Endothelial cell of umbilical vein (primary cell): ENCODE results near the gene RNF113B. TPM values are rescaled to one million over a fixed set of nuclear protein-coding genes. Genes with fewer than 3 reads are reported as not detected.

Source experiments
- BruUV-seq: library from RNA; stranded (reverse); fragments of 400-500 nt; replicated peaks from 2 replicates; lab custom pipeline; 2021; lab: Mats Ljungman, UMichigan
- CTCF ChIA-PET: fragments of 300-600, 350-600 bp; sonication (Branson Sonifier 250); formaldehyde crosslinking; loops from one replicate; lab custom pipeline; 2021; ENCODE audit warnings: antibody characterized with exemption, inconsistent platforms; lab: Charles Lee
- POLR2A ChIA-PET: fragments of 300-600, 350-600 bp; sonication (Branson Sonifier 250); formaldehyde crosslinking; loops from one replicate; lab custom pipeline; 2021; ENCODE audit warnings: antibody characterized with exemption, inconsistent platforms; lab: Charles Lee
- DNase-seq: peaks from one replicate; pipeline ENCODE4 v3.0.0-alpha.2; 2011; ENCODE audit warnings: low read depth, low spot score
- FAIRE-seq: peaks from 2 replicates; lab custom pipeline; 2011; peaks lifted over from hg19 to GRCh38; lab: Jason Lieb, UNC
- H2AFZ ChIP-seq: 2 replicates; pipeline ENCODE4 v1.6.0; 2012; ENCODE audit warnings: low read depth, low read length, control low read depth, inconsistent platforms
- H3K27ac ChIP-seq: 2 replicates; pipeline ENCODE4 v1.5.1; 2011; ENCODE audit warnings: low read depth, mild to moderate bottlenecking, control low read depth, low read length, moderate library complexity; ENCODE audit not compliant: insufficient read depth
- H3K27me3 ChIP-seq, 2 experiments: 2 replicates each; pipeline versions ENCODE4 v1.6.0 to v1.6.1; 2011; ENCODE audit warnings: low read length in 2 of 2, mixed read lengths in 1 of 2; ENCODE audit not compliant: control insufficient read depth in 2 of 2, insufficient read depth in 2 of 2
- H3K36me3 ChIP-seq, 2 experiments: 2 replicates in 1 of 2; 3 replicates in 1 of 2; pipeline ENCODE4 v1.5.1; 2011; ENCODE audit warnings: low read length in 2 of 2, mild to moderate bottlenecking in 1 of 2, moderate library complexity in 1 of 2; ENCODE audit not compliant: control insufficient read depth in 2 of 2, insufficient read depth in 2 of 2; ENCODE audit errors: extremely low read depth in 1 of 2
- H3K4me1 ChIP-seq: 3 replicates; pipeline ENCODE4 v1.5.1; 2011; ENCODE audit warnings: mild to moderate bottlenecking, low read length; ENCODE audit not compliant: control insufficient read depth, insufficient read depth; ENCODE audit errors: extremely low read depth
- H3K4me2 ChIP-seq: 2 replicates; pipeline ENCODE4 v1.6.1; 2011; ENCODE audit warnings: low read length, control low read depth, mixed read lengths; ENCODE audit not compliant: insufficient read depth
- H3K4me3 ChIP-seq, 3 experiments: fragments of 200-600 bp in 1 of 3; sonication (generic), shearing (Covaris generic) in 1 of 3; replicated peaks in 1 of 3; 2 replicates each; pipeline ENCODE4 v1.5.1; 2011 to 2016; ENCODE audit warnings: control low read depth in 3 of 3, low read length in 3 of 3, mild to moderate bottlenecking in 2 of 3, inconsistent platforms in 1 of 3, low read depth in 1 of 3, moderate library complexity in 1 of 3; ENCODE audit not compliant: insufficient read depth in 1 of 3
- H3K79me2 ChIP-seq: 2 replicates; pipeline ENCODE4 v1.6.0; 2012; ENCODE audit warnings: low read length, inconsistent platforms; ENCODE audit not compliant: control insufficient read depth, insufficient read depth
- H3K9ac ChIP-seq: replicated peaks from 2 replicates; pipeline ENCODE3; 2011; ENCODE audit warnings: low read length, control low read depth; ENCODE audit not compliant: insufficient read depth; ENCODE audit errors: extremely low read depth
- H3K9me1 ChIP-seq: replicated peaks from 3 replicates; pipeline ENCODE4 v1.6.0; 2011; ENCODE audit warnings: mild to moderate bottlenecking, low read length; ENCODE audit not compliant: control insufficient read depth, insufficient read depth; ENCODE audit errors: extremely low read depth
- H3K9me3 ChIP-seq: replicated peaks from 2 replicates; pipeline ENCODE4 v1.5.1; 2012; ENCODE audit warnings: low read length, inconsistent platforms; ENCODE audit not compliant: control insufficient read depth, insufficient read depth
- H4K20me1 ChIP-seq: replicated peaks from 2 replicates; pipeline ENCODE3; 2011; ENCODE audit warnings: mild to moderate bottlenecking, low read length; ENCODE audit not compliant: control insufficient read depth, insufficient read depth; ENCODE audit errors: extremely low read depth
- EZH2 ChIP-seq: IDR thresholded peaks from 2 replicates; pipeline ENCODE4 v1.6.1; 2012; ENCODE audit warnings: borderline replicate concordance, low read depth, mild to moderate bottlenecking, moderate library complexity, low read length, inconsistent platforms; ENCODE audit not compliant: severe bottlenecking
- FOS ChIP-seq: IDR thresholded peaks from 2 replicates; pipeline ENCODE4 v1.6.1; 2011; ENCODE audit warnings: mild to moderate bottlenecking, low read length, moderate library complexity, borderline replicate concordance; ENCODE audit not compliant: insufficient read depth
- GATA2 ChIP-seq: IDR thresholded peaks from 2 replicates; pipeline ENCODE4 v1.7.0; 2011; ENCODE audit warnings: low read depth, mild to moderate bottlenecking, moderate library complexity, mixed read lengths, low read length; ENCODE audit not compliant: insufficient read length, insufficient read depth
- JUN ChIP-seq: IDR thresholded peaks from 2 replicates; pipeline ENCODE4 v1.6.1; 2011; ENCODE audit warnings: borderline replicate concordance, low read depth; ENCODE audit not compliant: insufficient read length, insufficient read depth
- MYC ChIP-seq: IDR thresholded peaks from one replicate; pipeline ENCODE4 v1.6.1; 2011; ENCODE audit warnings: mild to moderate bottlenecking, low read depth, low read length
- POLR2A ChIP-seq: IDR thresholded peaks from 2 replicates; pipeline ENCODE4 v1.6.1; 2012; ENCODE audit warnings: low read depth, mild to moderate bottlenecking, control low read depth, low read length
- POLR2AphosphoS5 ChIP-seq: IDR thresholded peaks from 2 replicates; pipeline ENCODE4 v1.6.1; 2012; ENCODE audit warnings: low read depth, mild to moderate bottlenecking, control low read depth, low read length, moderate library complexity; ENCODE audit not compliant: insufficient read depth
- dilution Hi-C: fragments of 300-500 bp; cut with MboI; formaldehyde crosslinking; loops from one replicate; pipeline ENCODE4 v1.15.0; 2019; ENCODE audit warnings: low sequenced_read_pairs; ENCODE audit not compliant: extremely low pct_ligation_motif_present
- intact Hi-C: fragments of 100-400 bp; cut with micrococcal nuclease; formaldehyde crosslinking; loops from one replicate; pipeline ENCODE4 v1.10.0; 2022
- polyA plus RNA-seq, 4 experiments: library from polyadenylated mRNA; depleted of rRNA in 3 of 4; stranded (reverse) in 3 of 4; unstranded in 1 of 4; fragments of >200 nt; gene quantifications; 2 replicates each; pipeline versions ENCODE4 v1.2.1 to v1.2.3, GENCODE V29; 2011 to 2012; ENCODE audit warnings: missing spikeins in 1 of 4
- total RNA-seq: library from RNA; stranded (reverse); gene quantifications from 2 replicates; pipeline ENCODE4 v1.2.3, GENCODE V29; 2021
- TF ChIP-seq, protein P1 (sequence below): IDR thresholded peaks from 2 replicates; pipeline ENCODE4 v1.6.1; 2011; ENCODE audit not compliant: insufficient read depth, insufficient read length
- TF ChIP-seq, protein P2 (sequence below), 2 donors: IDR thresholded peaks; 1 replicate in 1 of 2; 2 replicates in 1 of 2; pipeline ENCODE4 v1.5.1; 2011; ENCODE audit warnings: low read length in 2 of 2, mild to moderate bottlenecking in 2 of 2, moderate library complexity in 2 of 2, control low read depth in 1 of 2, inconsistent platforms in 1 of 2, low read depth in 1 of 2; ENCODE audit not compliant: insufficient read depth in 1 of 2; ENCODE audit errors: extremely low read depth in 1 of 2

Gene RNF113B
- total and polyA plus RNA-seq, 2 donors (not counting 3 experiments of a cell fraction or from before 2014, with no cell fraction given) = not detected

GRCh38 chr13:98144801-98145350 is 32.2 kb downstream of the RNF113B start:
- H3K9me1 ChIP-seq = no peaks in the 10 kb centered on the region
- peak overlapping the region; percentile 1 for H3K9ac ChIP-seq
- intact Hi-C loops = loop anchor here (1.0 to 5.0 kb wide), 5 partner anchors 28 to 267 kb away; no protein-coding TSS in a partner anchor
- H3K9me3 ChIP-seq = no peaks in the 10 kb centered on the region
- peaks cover 12% of the 10 kb centered on the region for H3K4me1 ChIP-seq
- TF ChIP-seq FOS = no peak
- no peak for TF ChIP-seq POLR2AphosphoS5
- TF ChIP-seq, protein P1, sequence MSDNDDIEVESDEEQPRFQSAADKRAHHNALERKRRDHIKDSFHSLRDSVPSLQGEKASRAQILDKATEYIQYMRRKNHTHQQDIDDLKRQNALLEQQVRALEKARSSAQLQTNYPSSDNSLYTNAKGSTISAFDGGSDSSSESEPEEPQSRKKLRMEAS = no peak
- no peak for TF ChIP-seq MYC
- no peak for TF ChIP-seq POLR2A
- TF ChIP-seq, protein P2, sequence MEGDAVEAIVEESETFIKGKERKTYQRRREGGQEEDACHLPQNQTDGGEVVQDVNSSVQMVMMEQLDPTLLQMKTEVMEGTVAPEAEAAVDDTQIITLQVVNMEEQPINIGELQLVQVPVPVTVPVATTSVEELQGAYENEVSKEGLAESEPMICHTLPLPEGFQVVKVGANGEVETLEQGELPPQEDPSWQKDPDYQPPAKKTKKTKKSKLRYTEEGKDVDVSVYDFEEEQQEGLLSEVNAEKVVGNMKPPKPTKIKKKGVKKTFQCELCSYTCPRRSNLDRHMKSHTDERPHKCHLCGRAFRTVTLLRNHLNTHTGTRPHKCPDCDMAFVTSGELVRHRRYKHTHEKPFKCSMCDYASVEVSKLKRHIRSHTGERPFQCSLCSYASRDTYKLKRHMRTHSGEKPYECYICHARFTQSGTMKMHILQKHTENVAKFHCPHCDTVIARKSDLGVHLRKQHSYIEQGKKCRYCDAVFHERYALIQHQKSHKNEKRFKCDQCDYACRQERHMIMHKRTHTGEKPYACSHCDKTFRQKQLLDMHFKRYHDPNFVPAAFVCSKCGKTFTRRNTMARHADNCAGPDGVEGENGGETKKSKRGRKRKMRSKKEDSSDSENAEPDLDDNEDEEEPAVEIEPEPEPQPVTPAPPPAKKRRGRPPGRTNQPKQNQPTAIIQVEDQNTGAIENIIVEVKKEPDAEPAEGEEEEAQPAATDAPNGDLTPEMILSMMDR (IDR thresholded peaks at IDR 0.05; ENCODE audit: extremely low read depth in 1 of 2, insufficient read depth in 1 of 2, low read depth in 1 of 2, low read length in 2 of 2) = peak in 1 of 2 donors; percentile 25
- no peak for TF ChIP-seq JUN
- no peak for TF ChIP-seq EZH2
- TF ChIP-seq GATA2 = no peak
- dilution Hi-C loops = no loop called here
- no peaks in the 10 kb centered on the region for H4K20me1 ChIP-seq
- peak; percentile 39 for DNase-seq
- peaks cover 2 to 9% of the 10 kb centered on the region in 2 experiments for H3K27me3 ChIP-seq
- ChIA-PET CTCF (no interaction called here), POLR2A (no interaction called here)
- no peaks in the 10 kb centered on the region for H3K36me3 ChIP-seq
- peak overlapping the region in 2 of 3 experiments; percentile 81 to 88 for H3K4me3 ChIP-seq
- peaks cover 42% of the 10 kb centered on the region for H3K79me2 ChIP-seq
- H3K27ac ChIP-seq = no peak overlapping the region
- peak; percentile 67 for FAIRE-seq
- peak overlapping the region; percentile 75 for H3K4me2 ChIP-seq
- H2AFZ ChIP-seq = no peak overlapping the region
- no TSS peak for BruUV-seq
